AG10803 (cell line): ENCODE measurements around the gene TRIM44.

Experiments
- DNase-seq: peaks from one replicate; pipeline ENCODE4 v3.0.0; 2010; ENCODE audit warnings: low read depth
- H3K4me3 ChIP-seq: 2 replicates; pipeline ENCODE4 v1.5.1; 2011; ENCODE audit warnings: mild to moderate bottlenecking, low read length, control low read depth
- TF ChIP-seq, protein P1 (sequence below): conservative IDR thresholded peaks from 2 replicates; pipeline ENCODE4 v1.5.1; 2011; ENCODE audit warnings: mild to moderate bottlenecking, low read length, control low read depth, inconsistent platforms

The TRIM44 gene

GRCh38 chr11:35742707-35743454 is 80.3 kb downstream of the TRIM44 start:
- no peak for DNase-seq
- TF ChIP-seq, protein P1, sequence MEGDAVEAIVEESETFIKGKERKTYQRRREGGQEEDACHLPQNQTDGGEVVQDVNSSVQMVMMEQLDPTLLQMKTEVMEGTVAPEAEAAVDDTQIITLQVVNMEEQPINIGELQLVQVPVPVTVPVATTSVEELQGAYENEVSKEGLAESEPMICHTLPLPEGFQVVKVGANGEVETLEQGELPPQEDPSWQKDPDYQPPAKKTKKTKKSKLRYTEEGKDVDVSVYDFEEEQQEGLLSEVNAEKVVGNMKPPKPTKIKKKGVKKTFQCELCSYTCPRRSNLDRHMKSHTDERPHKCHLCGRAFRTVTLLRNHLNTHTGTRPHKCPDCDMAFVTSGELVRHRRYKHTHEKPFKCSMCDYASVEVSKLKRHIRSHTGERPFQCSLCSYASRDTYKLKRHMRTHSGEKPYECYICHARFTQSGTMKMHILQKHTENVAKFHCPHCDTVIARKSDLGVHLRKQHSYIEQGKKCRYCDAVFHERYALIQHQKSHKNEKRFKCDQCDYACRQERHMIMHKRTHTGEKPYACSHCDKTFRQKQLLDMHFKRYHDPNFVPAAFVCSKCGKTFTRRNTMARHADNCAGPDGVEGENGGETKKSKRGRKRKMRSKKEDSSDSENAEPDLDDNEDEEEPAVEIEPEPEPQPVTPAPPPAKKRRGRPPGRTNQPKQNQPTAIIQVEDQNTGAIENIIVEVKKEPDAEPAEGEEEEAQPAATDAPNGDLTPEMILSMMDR, result no peak
- H3K4me3 ChIP-seq, result no peak overlapping the region

GRCh38 chr11:35746356-35747153 is 84.0 kb downstream of the TRIM44 start:
- H3K4me3 ChIP-seq, result no peak overlapping the region
- TF ChIP-seq, protein P1, result no peak
- DNase-seq, result peak; percentile 72

- DNase-seq, result no peak
- TF ChIP-seq, protein P1, result no peak
- no peak overlapping the region for H3K4me3 ChIP-seq
These were observed 85.1 kb downstream of the TRIM44 start for GRCh38 chr11:35747668-35748067.

DNA sequence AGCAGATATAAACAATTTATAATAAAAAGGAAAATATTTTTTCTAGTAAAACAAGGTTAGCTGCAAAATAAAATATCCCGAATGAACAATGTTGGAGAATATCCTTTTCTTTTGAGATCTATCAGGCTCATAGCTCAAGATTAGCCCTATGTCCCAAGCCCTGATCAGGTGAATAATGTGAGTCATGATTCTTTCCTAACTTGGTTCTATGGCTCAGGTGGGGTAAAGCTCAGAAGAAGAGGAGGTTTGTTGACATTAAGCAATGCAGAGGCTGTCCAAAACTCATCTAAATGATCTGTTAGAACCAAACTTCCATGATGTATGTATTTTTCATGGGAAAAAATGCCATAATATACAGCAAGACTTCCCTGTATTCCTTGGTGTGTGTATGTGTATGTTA is 86.1 kb downstream of the TRIM44 start:
- TF ChIP-seq, protein P1, result no peak
- no peak for DNase-seq
- no peak overlapping the region for H3K4me3 ChIP-seq

- no peak overlapping the region for H3K4me3 ChIP-seq
- TF ChIP-seq, protein P1, result no peak
- DNase-seq, result no peak
These were observed 87.7 kb downstream of the TRIM44 start for GRCh38 chr11:35750315-35750714.

DNA sequence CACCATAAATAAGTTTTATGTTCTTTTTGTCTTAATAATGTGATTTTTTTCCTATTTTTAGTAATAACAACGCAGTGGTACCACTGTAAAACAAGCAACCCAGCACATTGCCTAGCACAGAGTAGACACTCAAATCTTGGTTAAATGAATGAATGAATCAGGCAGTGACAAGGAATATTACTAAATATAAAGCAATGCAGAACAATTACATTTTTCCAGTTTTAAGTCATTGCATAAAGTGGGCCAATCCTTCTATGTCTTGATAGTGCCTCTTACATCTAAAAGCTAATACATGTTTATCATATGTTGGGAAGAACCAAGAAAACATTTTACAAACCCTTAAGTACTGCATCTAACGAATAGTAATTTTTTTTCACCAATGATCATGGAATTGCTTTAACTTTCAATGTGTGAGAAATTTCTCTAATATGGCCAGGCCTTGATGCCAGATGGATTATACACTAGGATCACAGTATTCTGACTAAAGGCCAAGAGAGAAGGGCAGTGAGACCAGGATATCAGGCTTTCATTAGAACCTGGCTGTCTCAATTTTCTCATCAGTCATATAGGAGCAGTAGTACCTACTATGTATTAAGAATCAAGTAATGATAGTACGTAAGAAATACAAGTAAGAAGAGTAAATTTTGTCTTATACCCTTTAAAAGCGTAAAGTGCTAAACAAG is 88.5 kb downstream of the TRIM44 start:
- DNase-seq, result no peak
- TF ChIP-seq, protein P1, result no peak
- H3K4me3 ChIP-seq, result no peak overlapping the region
